Stimulated activated CD8-positive, alpha-beta memory T cell treated with anti-CD3 and anti-CD28 coated beads, Interleukin-15, amount 100 ng/mL, for 48 hours (primary cell): ENCODE results near the gene LRRC51.
"Not testable (repeated sequence)": the region's sequence is repeated elsewhere in the genome, so short reads cannot be mapped to it uniquely, and the experiment has no call there.

Source experiments
- DNase-seq, 2 donors: peaks; one replicate each; pipeline ENCODE4 v3.0.0-alpha.2; 2020; ENCODE audit warnings: low read depth in 2 of 2

Gene LRRC51

GRCh38 chr11:72140661-72141060, 60.0 kb downstream of the LRRC51 start:
- DNase-seq = no peak

- DNase-seq = peak; percentile 19 to 23
Observed at GRCh38 chr11:72141066-72141465, 60.4 kb downstream of the LRRC51 start.

GRCh38 chr11:72142086-72142485, 61.4 kb downstream of the LRRC51 start:
- DNase-seq = not testable (repeated sequence)

- not testable (repeated sequence) for DNase-seq
Observed at GRCh38 chr11:72142543-72142942, 61.9 kb downstream of the LRRC51 start.

GRCh38 chr11:72144807-72145565, 64.3 kb downstream of the LRRC51 start:
- DNase-seq = no peak
